ENCODE results near the gene LRRC1.

GRCh38 chr6:53903357-53903756, 108.6 kb downstream of the LRRC1 start:
- no peak for TF ChIP-seq MAX (IDR thresholded peaks at IDR 0.05; ENCODE audit: insufficient read depth, insufficient read length)
- no peak for TF ChIP-seq CTCF (IDR thresholded peaks at IDR 0.05; ENCODE audit: extremely low read depth in 1 of 2, insufficient read depth in 1 of 2, low read depth in 1 of 2, low read length in 2 of 2)
- TF ChIP-seq FOS (IDR thresholded peaks at IDR 0.05; ENCODE audit: borderline replicate concordance, insufficient read depth, low read length): no peak
- TF ChIP-seq POLR2A (IDR thresholded peaks at IDR 0.05; ENCODE audit: low read depth, low read length): no peak
- no peak for TF ChIP-seq EZH2 (IDR thresholded peaks at IDR 0.05; ENCODE audit: borderline replicate concordance, low read depth, low read length, severe bottlenecking)
- TF ChIP-seq POLR2AphosphoS5 (IDR thresholded peaks at IDR 0.05; ENCODE audit: insufficient read depth, low read depth, low read length): no peak
- no peak for TF ChIP-seq GATA2 (IDR thresholded peaks at IDR 0.05; ENCODE audit: insufficient read depth, insufficient read length, low read depth, low read length)
